GM18520 (cell line): Measurements from ENCODE around the gene FGGY.

Source experiments
- ATAC-seq: cut with Tn5 transposase; IDR thresholded peaks from one replicate; pipeline ENCODE4 v1.9.1; 2021; ENCODE audit not compliant: unreplicated experiment

The FGGY gene

GRCh38 chr1:59788825-59789224 is 491.9 kb downstream of the FGGY start:
- ATAC-seq, result no peak

GRCh38 chr1:59798600-59798999 is 501.7 kb downstream of the FGGY start:
- no peak for ATAC-seq

GRCh38 chr1:59803458-59804038 is 506.7 kb downstream of the FGGY start:
- ATAC-seq, result no peak

GRCh38 chr1:59804301-59804700 is 507.4 kb downstream of the FGGY start:
- ATAC-seq, result no peak

GRCh38 chr1:59805554-59805953 is 508.7 kb downstream of the FGGY start:
- no peak for ATAC-seq
